ENCODE results near the gene SPRED3. TPM values are rescaled to one million over a fixed set of nuclear protein-coding genes. Genes with fewer than 3 reads are reported as not detected.
"Not testable (repeated sequence)": the region's sequence is repeated elsewhere in the genome, so short reads cannot be mapped to it uniquely, and the experiment has no call there.

The SPRED3 gene, protein sequence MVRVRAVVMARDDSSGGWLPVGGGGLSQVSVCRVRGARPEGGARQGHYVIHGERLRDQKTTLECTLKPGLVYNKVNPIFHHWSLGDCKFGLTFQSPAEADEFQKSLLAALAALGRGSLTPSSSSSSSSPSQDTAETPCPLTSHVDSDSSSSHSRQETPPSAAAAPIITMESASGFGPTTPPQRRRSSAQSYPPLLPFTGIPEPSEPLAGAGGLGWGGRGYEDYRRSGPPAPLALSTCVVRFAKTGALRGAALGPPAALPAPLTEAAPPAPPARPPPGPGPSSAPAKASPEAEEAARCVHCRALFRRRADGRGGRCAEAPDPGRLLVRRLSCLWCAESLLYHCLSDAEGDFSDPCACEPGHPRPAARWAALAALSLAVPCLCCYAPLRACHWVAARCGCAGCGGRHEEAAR
- under 1 TPM in 1 of 2 donors, not detected in 1; under 0.01 TPM for total RNA-seq
- under 1 TPM in 1 of 2 donors, not detected in 1; 0.09 TPM for polyA plus RNA-seq

DNA sequence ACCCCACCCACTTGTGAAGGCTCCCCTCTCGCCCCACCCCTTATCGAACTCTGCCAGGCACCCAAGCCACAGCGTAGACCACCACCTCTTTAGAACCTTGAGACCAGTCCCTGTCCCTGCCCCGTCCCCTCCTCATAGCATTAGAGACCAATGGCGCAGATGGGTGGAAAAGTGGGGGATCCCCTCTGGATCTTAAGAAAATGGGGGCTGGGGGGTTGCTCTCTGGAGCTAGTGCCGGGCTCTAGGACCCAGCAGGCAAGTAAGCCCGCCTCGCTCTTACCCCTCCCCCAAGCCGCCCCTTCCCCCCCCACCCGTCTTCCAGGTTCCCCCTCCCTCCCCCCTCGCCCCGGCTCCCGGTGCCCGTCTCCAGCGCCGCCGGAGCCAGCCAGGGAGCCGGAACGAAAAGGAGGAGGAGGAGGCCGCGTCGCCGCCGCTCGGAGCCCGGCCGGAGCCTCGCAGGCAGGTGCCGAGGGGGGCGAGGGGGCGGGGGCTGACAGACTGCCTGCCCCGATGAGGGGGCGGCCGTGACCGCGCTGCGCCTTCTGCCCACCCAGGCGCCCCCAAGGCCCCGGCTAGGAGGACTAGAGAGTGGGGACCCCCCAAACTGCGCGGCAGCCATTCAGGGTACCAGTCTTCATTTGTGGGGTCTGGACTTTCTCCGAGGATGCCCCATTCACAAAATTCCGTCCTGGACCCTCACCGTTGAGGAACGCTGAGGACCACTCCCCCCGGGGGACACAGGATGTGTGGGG is at the start of gene SPRED3:
Gene SPRED3, plus strand, starts transcription at position 349 of the 752 bp plus-strand sequence. CDS start 1,606 bp downstream, outside the sequence.
- TF ChIP-seq, protein P1, sequence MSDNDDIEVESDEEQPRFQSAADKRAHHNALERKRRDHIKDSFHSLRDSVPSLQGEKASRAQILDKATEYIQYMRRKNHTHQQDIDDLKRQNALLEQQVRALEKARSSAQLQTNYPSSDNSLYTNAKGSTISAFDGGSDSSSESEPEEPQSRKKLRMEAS (IDR thresholded peaks at IDR 0.05) = no peak
- TF ChIP-seq NR2F2 (IDR thresholded peaks at IDR 0.05) (no peak), HNF4G (IDR thresholded peaks at IDR 0.05) (no peak), RXRA (IDR thresholded peaks at IDR 0.05) (no peak)
- TF ChIP-seq, protein P2, sequence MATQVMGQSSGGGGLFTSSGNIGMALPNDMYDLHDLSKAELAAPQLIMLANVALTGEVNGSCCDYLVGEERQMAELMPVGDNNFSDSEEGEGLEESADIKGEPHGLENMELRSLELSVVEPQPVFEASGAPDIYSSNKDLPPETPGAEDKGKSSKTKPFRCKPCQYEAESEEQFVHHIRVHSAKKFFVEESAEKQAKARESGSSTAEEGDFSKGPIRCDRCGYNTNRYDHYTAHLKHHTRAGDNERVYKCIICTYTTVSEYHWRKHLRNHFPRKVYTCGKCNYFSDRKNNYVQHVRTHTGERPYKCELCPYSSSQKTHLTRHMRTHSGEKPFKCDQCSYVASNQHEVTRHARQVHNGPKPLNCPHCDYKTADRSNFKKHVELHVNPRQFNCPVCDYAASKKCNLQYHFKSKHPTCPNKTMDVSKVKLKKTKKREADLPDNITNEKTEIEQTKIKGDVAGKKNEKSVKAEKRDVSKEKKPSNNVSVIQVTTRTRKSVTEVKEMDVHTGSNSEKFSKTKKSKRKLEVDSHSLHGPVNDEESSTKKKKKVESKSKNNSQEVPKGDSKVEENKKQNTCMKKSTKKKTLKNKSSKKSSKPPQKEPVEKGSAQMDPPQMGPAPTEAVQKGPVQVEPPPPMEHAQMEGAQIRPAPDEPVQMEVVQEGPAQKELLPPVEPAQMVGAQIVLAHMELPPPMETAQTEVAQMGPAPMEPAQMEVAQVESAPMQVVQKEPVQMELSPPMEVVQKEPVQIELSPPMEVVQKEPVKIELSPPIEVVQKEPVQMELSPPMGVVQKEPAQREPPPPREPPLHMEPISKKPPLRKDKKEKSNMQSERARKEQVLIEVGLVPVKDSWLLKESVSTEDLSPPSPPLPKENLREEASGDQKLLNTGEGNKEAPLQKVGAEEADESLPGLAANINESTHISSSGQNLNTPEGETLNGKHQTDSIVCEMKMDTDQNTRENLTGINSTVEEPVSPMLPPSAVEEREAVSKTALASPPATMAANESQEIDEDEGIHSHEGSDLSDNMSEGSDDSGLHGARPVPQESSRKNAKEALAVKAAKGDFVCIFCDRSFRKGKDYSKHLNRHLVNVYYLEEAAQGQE (IDR thresholded peaks at IDR 0.05) = no peak
- Histone ChIP-seq H3K4me3 (ENCODE audit: low read depth in 1 of 3, low read length in 3 of 3) (peak within 1 kb of the TSS in 2 of 3 donors; percentile 4 to 40), H3K9me3 (ENCODE audit: control insufficient read depth in 4 of 4, low read length in 3 of 4) (no peaks in the 10 kb centered on the region), H3K27me3 (ENCODE audit: control insufficient read depth in 4 of 4, insufficient read depth in 4 of 4, low read length in 3 of 4) (no peaks in the 10 kb centered on the region), H3K9ac (ENCODE audit: low read depth in 1 of 2, low read length in 2 of 2) (no peak within 1 kb of the TSS), H3K27ac (ENCODE audit: low read depth in 1 of 2, low read length in 2 of 2) (no peak within 1 kb of the TSS), H3K4me1 (ENCODE audit: control insufficient read depth in 4 of 4, insufficient read depth in 4 of 4, low read length in 3 of 4) (peaks cover 7 to 23% (median 16%) of the 10 kb centered on the region in 4 donors), H3K36me3 (ENCODE audit: control insufficient read depth in 4 of 4, insufficient read depth in 3 of 4, low read depth in 1 of 4, low read length in 3 of 4) (peaks cover 0 to 7% (median 2%) of the 10 kb centered on the region in 4 donors)
- 3% methylated on average over 46 of the region's 46 CpGs for WGBS
- DNase-seq (ENCODE audit: low spot score) = no peak

DNA sequence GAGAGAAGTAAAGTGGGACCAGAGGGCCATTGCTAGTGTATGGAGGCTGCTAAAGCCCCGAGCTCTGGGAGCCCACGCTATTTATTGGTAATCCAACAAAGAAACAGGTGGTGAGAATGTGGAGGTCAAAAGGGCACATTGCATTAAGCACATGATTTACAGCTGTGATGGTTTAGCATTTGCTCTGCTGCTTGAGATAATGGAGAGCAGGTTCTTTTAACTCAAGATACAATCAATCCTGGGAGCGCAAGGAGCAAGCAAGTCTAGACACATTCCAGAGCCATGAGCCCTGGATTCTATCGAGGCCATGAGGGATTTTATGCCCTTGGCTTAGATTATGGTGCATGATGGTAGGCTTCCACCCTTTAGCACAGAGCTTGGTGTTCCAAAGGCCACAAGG is 49.5 kb upstream of the SPRED3 start:
- not testable (repeated sequence) for H3K4me3 ChIP-seq (ENCODE audit: low read depth in 1 of 3, low read length in 3 of 3); DNase-seq (ENCODE audit: low spot score); H3K9ac ChIP-seq (ENCODE audit: low read depth in 1 of 2, low read length in 2 of 2); H3K27ac ChIP-seq (ENCODE audit: low read depth in 1 of 2, low read length in 2 of 2); H3K9me3 ChIP-seq (ENCODE audit: control insufficient read depth in 4 of 4, low read length in 3 of 4); H3K36me3 ChIP-seq (ENCODE audit: control insufficient read depth in 4 of 4, insufficient read depth in 3 of 4, low read depth in 1 of 4, low read length in 3 of 4); H3K27me3 ChIP-seq (ENCODE audit: control insufficient read depth in 4 of 4, insufficient read depth in 4 of 4, low read length in 3 of 4)
- H3K4me1 ChIP-seq (ENCODE audit: control insufficient read depth in 4 of 4, insufficient read depth in 4 of 4, low read length in 3 of 4) = peaks cover 3 to 15% (median 4%) of the 10 kb centered on the region in 4 donors
- WGBS = 73% methylated on average over 4 of the region's 4 CpGs

DNA sequence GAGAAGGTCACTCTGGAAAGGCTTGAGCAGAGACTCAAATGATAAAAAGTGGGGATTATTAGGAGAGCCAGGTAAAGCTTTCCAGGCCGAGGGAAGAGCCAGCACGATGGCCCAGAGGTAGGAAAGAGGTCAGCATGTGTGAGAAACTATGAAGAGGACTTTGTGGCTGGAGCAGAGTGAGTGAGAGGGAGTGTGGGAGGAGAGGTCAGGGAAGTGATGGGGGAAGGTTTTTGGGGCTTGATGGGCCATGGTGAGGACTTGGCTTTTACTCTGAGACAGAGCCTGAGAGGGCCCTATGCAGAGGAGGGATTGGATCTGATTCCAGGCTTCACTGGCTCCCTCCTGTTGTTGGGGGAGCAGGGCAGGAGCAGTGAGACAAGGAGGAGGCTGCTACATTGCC is 47.6 kb upstream of the SPRED3 start:
- Histone ChIP-seq H3K27ac (ENCODE audit: low read depth in 1 of 2, low read length in 2 of 2) (no peak overlapping the region), H3K9ac (ENCODE audit: low read depth in 1 of 2, low read length in 2 of 2) (no peak overlapping the region), H3K36me3 (ENCODE audit: control insufficient read depth in 4 of 4, insufficient read depth in 3 of 4, low read depth in 1 of 4, low read length in 3 of 4) (no peaks in the 10 kb centered on the region), H3K4me3 (ENCODE audit: low read depth in 1 of 3, low read length in 3 of 3) (no peak overlapping the region), H3K9me3 (ENCODE audit: control insufficient read depth in 4 of 4, low read length in 3 of 4) (no peaks in the 10 kb centered on the region), H3K4me1 (ENCODE audit: control insufficient read depth in 4 of 4, insufficient read depth in 4 of 4, low read length in 3 of 4) (peaks cover 3 to 14% (median 4%) of the 10 kb centered on the region in 4 donors), H3K27me3 (ENCODE audit: control insufficient read depth in 4 of 4, insufficient read depth in 4 of 4, low read length in 3 of 4) (no peaks in the 10 kb centered on the region)
- no peak for DNase-seq (ENCODE audit: low spot score)
- WGBS = 94% methylated on average over 2 of the region's 2 CpGs
- TF ChIP-seq FOXA2 (IDR thresholded peaks at IDR 0.05) = no peak
- no peak for TF ChIP-seq TAF1 (conservative IDR thresholded peaks at IDR 0.05)
- no peak for TF ChIP-seq YY1 (IDR thresholded peaks at IDR 0.05)
- TF ChIP-seq, protein P3, sequence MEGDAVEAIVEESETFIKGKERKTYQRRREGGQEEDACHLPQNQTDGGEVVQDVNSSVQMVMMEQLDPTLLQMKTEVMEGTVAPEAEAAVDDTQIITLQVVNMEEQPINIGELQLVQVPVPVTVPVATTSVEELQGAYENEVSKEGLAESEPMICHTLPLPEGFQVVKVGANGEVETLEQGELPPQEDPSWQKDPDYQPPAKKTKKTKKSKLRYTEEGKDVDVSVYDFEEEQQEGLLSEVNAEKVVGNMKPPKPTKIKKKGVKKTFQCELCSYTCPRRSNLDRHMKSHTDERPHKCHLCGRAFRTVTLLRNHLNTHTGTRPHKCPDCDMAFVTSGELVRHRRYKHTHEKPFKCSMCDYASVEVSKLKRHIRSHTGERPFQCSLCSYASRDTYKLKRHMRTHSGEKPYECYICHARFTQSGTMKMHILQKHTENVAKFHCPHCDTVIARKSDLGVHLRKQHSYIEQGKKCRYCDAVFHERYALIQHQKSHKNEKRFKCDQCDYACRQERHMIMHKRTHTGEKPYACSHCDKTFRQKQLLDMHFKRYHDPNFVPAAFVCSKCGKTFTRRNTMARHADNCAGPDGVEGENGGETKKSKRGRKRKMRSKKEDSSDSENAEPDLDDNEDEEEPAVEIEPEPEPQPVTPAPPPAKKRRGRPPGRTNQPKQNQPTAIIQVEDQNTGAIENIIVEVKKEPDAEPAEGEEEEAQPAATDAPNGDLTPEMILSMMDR (IDR thresholded peaks at IDR 0.05; ENCODE audit: low read depth, low read length, missing input control) = no peak
- no peak for TF ChIP-seq FOXA1 (IDR thresholded peaks at IDR 0.05)
- TF ChIP-seq RXRA (IDR thresholded peaks at IDR 0.05) = no peak

Data from liver (tissue), 9 donors.